Dedifferentiated amniotic fluid mesenchymal stem cell (primary cell): ENCODE data around the gene NFYB.

ENCODE experiments used
- DNase-seq: peaks from one replicate; pipeline ENCODE4 v3.0.0-alpha.2; 2016; ENCODE audit errors: extremely low spot score

Gene NFYB

GRCh38 chr12:104155711-104156555 lies 17.9 kb upstream of the NFYB start:
- no peak for DNase-seq

- no peak for DNase-seq
Observed at GRCh38 chr12:104154806-104155205, 16.8 kb upstream of the NFYB start.

DNA sequence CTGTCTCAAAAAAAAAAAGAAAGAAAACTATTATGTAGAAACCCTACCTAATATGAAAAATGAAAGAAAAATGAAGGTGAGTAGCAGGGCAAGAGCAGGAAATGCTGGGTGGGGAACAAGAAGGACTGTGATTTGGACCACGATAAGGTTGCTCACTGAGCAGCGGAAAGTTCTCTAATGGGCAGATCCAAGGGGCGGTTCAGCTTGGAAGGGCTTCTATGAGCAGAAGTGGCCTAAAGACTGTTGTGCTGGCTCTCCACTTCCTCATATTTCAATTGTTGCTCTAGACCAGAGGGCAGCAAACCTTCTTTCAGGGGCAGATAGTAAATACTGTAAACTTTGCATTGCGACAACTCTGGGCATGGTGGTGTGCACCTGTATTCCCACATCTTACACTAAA lies 16.3 kb upstream of the NFYB start:
- DNase-seq, result no peak

DNA sequence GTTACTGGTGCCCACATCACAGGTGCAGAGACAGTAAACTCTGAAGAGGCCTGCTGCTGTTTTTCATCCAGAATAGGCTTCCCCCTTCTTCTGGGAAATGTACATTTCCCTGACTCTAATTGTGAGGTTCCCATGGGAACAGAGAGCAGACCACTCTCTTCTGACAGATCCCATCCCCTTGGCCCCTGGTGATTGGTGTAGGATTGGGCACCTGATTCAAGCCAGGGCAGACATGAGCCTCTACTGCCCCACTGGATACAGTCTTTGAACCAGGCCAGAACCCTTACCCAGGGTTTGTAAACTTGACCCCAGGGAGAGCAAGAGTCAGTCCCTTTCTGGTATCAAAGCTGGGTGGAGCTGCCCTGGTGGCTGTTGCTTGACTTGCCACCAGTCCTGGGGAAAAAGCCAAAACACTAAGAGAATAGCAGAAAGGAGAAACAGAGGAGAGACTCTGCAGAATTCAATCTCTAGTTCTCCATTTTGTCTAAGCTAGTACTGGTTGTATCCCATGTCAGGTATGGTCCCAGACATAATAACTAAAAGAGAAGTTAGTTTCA lies 14.8 kb upstream of the NFYB start:
- DNase-seq, result no peak

- no peak for DNase-seq
Observed at GRCh38 chr12:104150416-104150815, 12.4 kb upstream of the NFYB start.

DNA sequence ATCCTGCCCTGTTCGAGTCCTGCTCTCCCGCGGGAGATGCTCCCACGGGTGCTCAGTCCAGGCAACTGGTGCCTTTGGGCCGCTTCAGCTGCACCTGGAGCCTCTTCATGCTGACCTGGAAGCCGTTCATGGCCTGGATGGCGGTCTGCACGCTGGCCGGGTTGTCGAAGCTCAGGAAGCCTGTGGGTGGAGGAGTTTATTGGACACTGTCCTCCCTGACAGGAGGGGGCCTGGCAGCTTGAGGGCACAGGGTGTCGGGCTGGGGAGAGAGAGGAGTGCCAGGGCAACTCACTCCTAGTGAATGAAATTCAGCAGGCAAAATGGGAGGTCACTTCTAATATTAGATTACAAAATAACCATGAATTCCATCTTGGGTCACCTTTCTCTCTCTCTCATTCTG lies 9.3 kb upstream of the NFYB start:
- DNase-seq, result no peak

DNA sequence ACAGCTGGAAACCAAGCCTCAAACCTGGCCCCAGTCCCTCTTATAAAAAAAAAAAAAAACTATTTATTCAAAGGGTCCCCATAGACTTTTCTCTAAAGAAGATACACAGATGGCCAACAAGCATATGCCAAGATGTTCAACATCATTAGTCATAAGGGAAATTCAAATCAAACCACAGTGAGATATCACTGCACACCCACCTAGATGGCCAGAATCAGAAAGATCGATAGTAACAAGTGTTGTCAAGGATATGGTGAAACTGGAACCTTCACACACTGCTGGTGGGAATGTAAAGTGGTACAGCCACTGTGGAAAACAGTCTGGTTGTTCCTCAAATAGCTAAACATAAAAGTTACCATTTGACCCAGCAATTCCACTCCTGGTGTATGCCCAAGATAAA lies 5.9 kb upstream of the NFYB start:
- no peak for DNase-seq

- DNase-seq, result no peak
Observed at GRCh38 chr12:104143002-104143401, 5.0 kb upstream of the NFYB start.

GRCh38 chr12:104142543-104142942 lies 4.5 kb upstream of the NFYB start:
- no peak for DNase-seq

DNA sequence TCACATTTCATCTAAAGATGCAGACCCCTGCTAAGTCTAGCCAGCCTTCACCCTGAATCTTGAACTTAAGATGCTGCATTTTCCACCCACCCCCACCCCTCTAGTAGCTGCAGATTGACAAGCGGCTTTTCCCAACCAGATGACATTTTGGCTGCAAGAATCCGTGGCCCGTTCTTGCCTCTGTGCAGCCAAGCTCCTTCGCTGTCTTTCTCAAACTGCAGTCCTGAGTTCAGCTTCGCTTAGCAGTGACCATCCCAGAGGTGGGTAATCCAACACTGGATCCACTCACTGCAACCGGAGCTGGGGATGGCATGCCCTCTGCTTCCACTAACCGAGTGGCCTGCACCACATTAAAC lies 765 bp upstream of the NFYB start:
- no peak for DNase-seq

DNA sequence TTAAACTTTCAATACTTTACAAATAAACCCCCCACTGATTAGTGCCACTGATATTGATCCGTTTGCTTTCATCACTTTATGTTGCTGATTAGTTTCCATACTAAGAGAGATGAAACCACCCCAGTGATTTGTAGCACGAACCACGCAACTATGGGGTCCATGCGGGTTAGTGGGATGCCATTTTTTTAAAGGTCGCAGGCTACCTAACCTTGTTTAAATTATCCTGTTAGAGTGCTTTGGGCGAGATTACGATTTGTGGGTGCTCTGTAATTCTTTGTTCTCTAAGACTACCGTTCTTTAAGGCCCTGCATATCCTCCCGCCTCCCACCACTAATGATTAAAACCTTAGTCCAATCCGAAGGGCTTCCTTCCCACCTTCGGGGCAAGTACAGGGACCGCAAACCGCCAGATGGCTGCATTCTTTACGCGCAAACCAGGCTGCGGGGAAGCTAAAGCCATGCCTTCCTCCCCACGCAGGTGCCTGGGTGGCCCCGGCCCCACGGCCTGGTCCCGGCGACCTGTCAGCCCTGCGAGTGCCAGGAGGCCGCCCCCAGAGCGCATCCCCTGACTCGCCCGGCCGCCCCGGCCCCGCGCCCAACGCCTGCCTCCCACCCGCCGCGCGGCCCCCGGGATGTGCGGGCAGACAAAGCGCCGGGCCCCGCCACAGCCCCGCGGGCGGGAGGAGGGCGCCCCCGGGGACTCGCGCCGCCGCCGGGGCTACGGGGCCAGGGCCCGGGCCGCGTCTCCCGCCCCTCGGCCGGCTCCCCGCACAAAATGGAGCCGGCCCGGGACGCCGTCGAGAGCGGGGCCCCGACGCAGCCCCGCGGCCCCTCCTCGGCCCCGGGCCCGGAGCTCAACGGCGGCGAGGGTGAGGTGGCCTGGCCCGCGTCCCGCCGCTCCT lies 759 bp downstream of the NFYB start:
- no peak for DNase-seq

- no peak for DNase-seq
Observed at GRCh38 chr12:104136577-104136976, 1.4 kb downstream of the NFYB start.

GRCh38 chr12:104134882-104135281 lies 3.1 kb downstream of the NFYB start:
- DNase-seq, result no peak

DNA sequence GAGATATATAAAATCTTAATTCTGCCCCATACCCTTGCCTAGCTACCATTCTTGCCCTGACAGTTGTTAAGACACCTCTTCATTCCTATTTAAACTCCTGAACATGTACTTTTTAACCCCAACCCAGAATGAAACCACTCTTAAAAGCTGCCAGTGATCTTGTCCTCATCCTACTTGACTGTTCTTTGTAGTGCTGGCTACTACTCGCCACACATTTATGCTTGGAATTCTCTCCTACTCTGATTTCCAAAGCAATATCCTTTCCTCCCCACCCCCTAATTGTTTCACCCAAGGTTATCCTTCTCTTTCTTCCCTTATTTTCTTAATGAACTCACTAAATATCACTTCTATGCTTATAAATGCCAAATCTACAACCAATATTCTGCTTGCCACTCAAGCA lies 4.1 kb downstream of the NFYB start:
- DNase-seq, result no peak

DNA sequence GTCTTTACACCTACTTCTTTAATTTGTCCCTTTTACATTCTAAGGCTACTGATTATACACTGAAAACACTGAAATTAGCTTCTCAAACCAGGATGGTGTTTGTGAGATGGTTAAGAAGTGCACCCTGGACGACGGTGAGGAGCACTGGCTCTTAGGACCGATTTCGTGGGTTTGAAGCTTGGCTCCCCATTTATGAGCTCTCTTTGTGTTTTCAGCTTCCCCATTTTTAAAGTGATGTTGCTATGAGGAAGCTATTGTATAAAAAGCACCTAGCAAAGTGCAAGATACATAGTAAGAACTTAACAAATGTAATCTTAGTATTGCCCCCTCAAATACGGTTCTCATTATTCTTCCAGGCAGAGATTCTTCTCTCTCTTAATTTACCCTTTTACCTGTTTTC lies 4.7 kb downstream of the NFYB start:
- DNase-seq, result no peak

- no peak for DNase-seq
Observed at GRCh38 chr12:104132351-104132956, 5.6 kb downstream of the NFYB start.

GRCh38 chr12:104131609-104132008 lies 6.4 kb downstream of the NFYB start:
- DNase-seq, result no peak

DNA sequence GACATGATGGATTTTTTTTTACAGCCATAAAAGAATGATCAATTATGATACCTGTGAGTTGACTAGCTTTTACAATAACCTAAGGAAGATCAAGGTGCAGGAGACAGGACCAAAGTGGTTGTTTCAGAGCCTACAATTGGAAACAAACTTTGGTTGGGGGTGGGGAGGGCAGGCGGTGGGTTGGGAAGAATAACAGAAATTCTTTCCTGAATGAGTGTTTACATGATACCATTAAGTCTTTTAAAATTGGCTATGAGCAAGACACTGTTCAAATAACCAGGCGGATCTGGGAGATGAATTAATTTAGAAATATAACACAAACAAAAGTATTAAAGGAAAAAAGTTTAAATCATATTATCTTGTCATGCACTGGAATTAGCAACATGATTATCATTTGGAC lies 7.2 kb downstream of the NFYB start:
- DNase-seq, result no peak

DNA sequence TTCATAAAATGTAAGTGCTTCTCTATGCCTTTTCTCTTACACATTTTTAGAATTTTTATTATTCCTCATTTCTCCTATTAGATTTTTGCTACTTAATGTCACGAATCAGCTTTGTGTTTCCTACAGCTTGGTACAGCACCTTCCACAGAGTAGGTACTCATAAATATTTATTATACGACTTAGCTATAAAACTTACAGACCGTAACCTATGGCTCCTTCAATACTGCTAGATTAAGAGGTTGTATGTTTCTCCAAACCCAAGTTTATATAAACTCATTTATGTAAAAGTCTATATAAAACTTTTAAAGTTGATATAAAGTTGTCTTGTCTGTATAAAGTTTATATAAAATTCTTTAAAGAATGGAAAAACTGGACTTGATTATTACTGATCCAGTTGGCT lies 11.5 kb downstream of the NFYB start:
- DNase-seq, result no peak

DNA sequence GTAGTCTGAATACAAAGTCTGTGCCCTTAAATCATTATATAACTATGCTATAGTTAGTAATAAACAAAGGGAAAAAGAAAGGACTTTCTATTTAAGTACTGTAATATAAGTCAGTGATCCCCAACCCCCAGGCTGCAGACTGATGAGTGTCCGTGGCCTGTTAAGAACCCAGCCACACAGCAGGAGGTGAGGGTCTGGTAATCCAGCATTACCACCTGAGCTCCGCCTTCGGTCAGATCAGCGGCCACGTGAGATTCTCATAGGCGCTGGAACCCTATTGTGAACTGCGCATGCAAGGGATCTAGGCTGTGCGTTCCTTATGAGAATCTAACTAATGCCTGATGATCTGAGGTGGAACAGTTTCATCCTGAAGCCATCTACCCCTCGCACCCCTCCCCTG lies 15.7 kb downstream of the NFYB start:
- DNase-seq, result no peak

DNA sequence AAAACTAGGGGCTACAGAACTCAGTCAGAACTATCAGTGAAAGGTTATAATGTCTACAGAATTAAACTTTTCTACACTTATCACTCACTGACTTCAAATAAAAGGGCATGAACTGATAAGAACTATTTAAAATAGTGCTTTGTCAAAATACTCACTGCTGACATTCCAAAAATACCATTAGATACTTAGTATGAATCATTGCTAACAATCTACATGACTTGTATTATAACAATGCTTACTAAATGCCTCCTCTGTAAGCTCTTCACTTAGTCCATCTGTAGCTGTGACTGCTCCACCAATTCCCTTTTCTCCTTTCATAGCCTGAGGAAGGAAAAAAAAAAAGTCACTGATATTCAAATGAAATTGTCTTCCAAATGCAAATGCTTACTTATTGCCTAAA lies 17.0 kb downstream of the NFYB start:
- DNase-seq, result peak; percentile 55

GRCh38 chr12:104115587-104115975 lies 22.4 kb downstream of the NFYB start:
- DNase-seq, result no peak
